ENCODE measurements around the gene CES2. TPM values are rescaled to one million over a fixed set of nuclear protein-coding genes. Genes with fewer than 3 reads are reported as not detected.

The CES2 gene
- total RNA-seq, 2 experiments from 2014 or later: 62.9 to 67.0 TPM

Other genes with a start within 250 kb of the CES2 start
- under 1 TPM; 0.84 to 0.89 TPM for gene CMTM4, start 238.8 kb upstream of the CES2 start, total RNA-seq
- gene DYNC1LI2, start 183.9 kb upstream of the CES2 start, total RNA-seq: 100 to 1,000 TPM; 102 to 114 TPM
- gene TERB1, start 133.9 kb upstream of the CES2 start, total RNA-seq: not detected
- 10 to 100 TPM; 91.9 to 95.9 TPM for gene NAE1, start 104.5 kb upstream of the CES2 start, total RNA-seq
- not detected for gene CA7, start 91.1 kb upstream of the CES2 start, total RNA-seq
- 1 to 10 TPM; 5.1 to 6.1 TPM for gene PDP2, start 55.0 kb upstream of the CES2 start, total RNA-seq
- gene CDH16, start 16.6 kb upstream of the CES2 start, total RNA-seq: not detected
- gene RRAD, start 10.0 kb upstream of the CES2 start, total RNA-seq: under 1 TPM; 0.67 to 0.76 TPM
- 10 to 100 TPM; 55.0 to 58.2 TPM for gene CIAO2B, start 1.1 kb upstream of the CES2 start, total RNA-seq
- 1 to 10 TPM in 1 of 2 experiments, under 1 TPM in 1; 0.71 to 1.2 TPM for gene CES3, start 25.8 kb downstream of the CES2 start, total RNA-seq
- 1 to 10 TPM; 5.6 TPM for gene CES4A, start 53.1 kb downstream of the CES2 start, total RNA-seq
- 10 to 100 TPM; 52.3 to 58.6 TPM for gene CBFB, start 93.6 kb downstream of the CES2 start, total RNA-seq
- 1 to 10 TPM; 9.6 to 9.7 TPM for gene PHAF1, start 174.4 kb downstream of the CES2 start, total RNA-seq
- 1 to 10 TPM in 1 of 2 experiments, under 1 TPM in 1; 0.58 to 1.2 TPM for gene B3GNT9, start 215.5 kb downstream of the CES2 start, total RNA-seq
- 10 to 100 TPM; 15.5 to 17.1 TPM for gene TRADD, start 224.4 kb downstream of the CES2 start, total RNA-seq
- 1 to 10 TPM; 4.4 to 6.4 TPM for gene FBXL8, start 224.4 kb downstream of the CES2 start, total RNA-seq
- gene HSF4, start 229.2 kb downstream of the CES2 start, total RNA-seq: 1 to 10 TPM; 5.2 to 9.5 TPM
- under 1 TPM; 0.36 to 0.71 TPM for gene NOL3, start 235.0 kb downstream of the CES2 start, total RNA-seq
- gene MATCAP1, start 248.4 kb downstream of the CES2 start, total RNA-seq: 1 to 10 TPM; 7.7 to 8.0 TPM